DOHH2 (cell line): ENCODE data around the gene UGT1A5.

Experiments
- H3F3A ChIP-seq: fragments of 200-600 bp; sonication (generic), shearing (Covaris generic); 2 replicates; pipeline ENCODE4 v1.6.0; 2016; ENCODE audit warnings: antibody characterized with exemption, mild to moderate bottlenecking; ENCODE audit not compliant: control insufficient read depth, insufficient read depth
- H3K27ac ChIP-seq: fragments of 200-600 bp; sonication (generic); 2 replicates; pipeline ENCODE4 v1.5.1; 2014; ENCODE audit warnings: low read depth, mild to moderate bottlenecking, low read length, moderate library complexity
- H3K27me3 ChIP-seq: fragments of 200-600 bp; sonication (generic); 2 replicates; pipeline ENCODE4 v1.6.1; 2014; ENCODE audit warnings: mild to moderate bottlenecking, low read length, mixed read lengths; ENCODE audit not compliant: control insufficient read depth
- H3K36me3 ChIP-seq: fragments of 200-600 bp; sonication (generic); 2 replicates; pipeline ENCODE4 v1.6.1; 2014; ENCODE audit warnings: mild to moderate bottlenecking, low read length, moderate library complexity, mixed read lengths; ENCODE audit not compliant: control insufficient read depth
- H3K4me1 ChIP-seq: fragments of 200-600 bp; sonication (generic); 2 replicates; pipeline ENCODE4 v1.6.1; 2014; ENCODE audit warnings: mild to moderate bottlenecking, low read length, mixed read lengths; ENCODE audit not compliant: control insufficient read depth
- H3K4me2 ChIP-seq: fragments of 200-600 bp; sonication (generic); 2 replicates; pipeline ENCODE4 v1.6.0; 2014; ENCODE audit warnings: mild to moderate bottlenecking, low read length, moderate library complexity
- H3K4me3 ChIP-seq: fragments of 200-600 bp; sonication (generic); 2 replicates; pipeline ENCODE4 v1.5.1; 2014; ENCODE audit warnings: mild to moderate bottlenecking, low read length, mixed read lengths
- H3K79me2 ChIP-seq: fragments of 200-600 bp; sonication (generic); 2 replicates; pipeline ENCODE4 v1.6.1; 2014; ENCODE audit warnings: mild to moderate bottlenecking, low read length, mixed read lengths; ENCODE audit not compliant: control insufficient read depth
- H3K9me2 ChIP-seq: fragments of 200-600 bp; sonication (generic); replicated peaks from 2 replicates; pipeline ENCODE4 v1.6.1; 2014; ENCODE audit warnings: mild to moderate bottlenecking, low read length, mixed read lengths; ENCODE audit not compliant: control insufficient read depth
- H3K9me3 ChIP-seq: fragments of 200-600 bp; sonication (generic); 2 replicates; pipeline ENCODE4 v1.6.1; 2014; ENCODE audit warnings: antibody characterized with exemption, low read length, mixed read lengths; ENCODE audit not compliant: control insufficient read depth, insufficient read depth
- H4K20me1 ChIP-seq: fragments of 200-600 bp; sonication (generic); 2 replicates; pipeline ENCODE4 v1.6.0; 2014; ENCODE audit warnings: low read depth, mild to moderate bottlenecking, antibody characterized with exemption, low read length, moderate library complexity; ENCODE audit not compliant: control insufficient read depth, insufficient read depth
- CTCF ChIP-seq: fragments of 200-600 bp; sonication (generic); IDR thresholded peaks from one replicate; pipeline ENCODE4 v1.5.1; 2014; ENCODE audit warnings: antibody characterized with exemption, mild to moderate bottlenecking, low read depth, low read length; ENCODE audit not compliant: poor library complexity, severe bottlenecking
- EZH2phosphoT487 ChIP-seq: fragments of 200-600 bp; sonication (generic); IDR thresholded peaks from 2 replicates; pipeline ENCODE4 v1.6.1; 2017; ENCODE audit warnings: borderline replicate concordance, mild to moderate bottlenecking, antibody characterized with exemption, low read length, moderate library complexity, mixed read lengths

Gene UGT1A5

GRCh38 chr2:233803292-233803911 is 90.7 kb downstream of the UGT1A5 start:
- Histone ChIP-seq H3K36me3 (no peaks in the 10 kb centered on the region), H3K4me2 (no peak overlapping the region)

GRCh38 chr2:233803994-233804393 is 91.3 kb downstream of the UGT1A5 start:
- Histone ChIP-seq H3K79me2 (no peaks in the 10 kb centered on the region), H4K20me1 (no peaks in the 10 kb centered on the region)
- TF ChIP-seq CTCF (no peak), EZH2phosphoT487 (no peak)

More at GRCh38 chr2:233803292-233803911, 90.7 kb downstream of the UGT1A5 start:
- Histone ChIP-seq H3K4me1 (peaks cover 9% of the 10 kb centered on the region), H3K79me2 (no peaks in the 10 kb centered on the region), H3K9me3 (no peaks in the 10 kb centered on the region), H3K27me3 (peaks cover 6% of the 10 kb centered on the region; the same call in 1 of the 2 replicates), H3K27ac (no peak overlapping the region), H3K4me3 (no peak overlapping the region), H3F3A (no peaks in the 10 kb centered on the region), H4K20me1 (no peaks in the 10 kb centered on the region), H3K9me2 (no peaks in the 10 kb centered on the region)
- TF ChIP-seq EZH2phosphoT487 (no peak), CTCF (no peak)

GRCh38 chr2:233807215-233807865 is 94.6 kb downstream of the UGT1A5 start:
- Histone ChIP-seq H3K36me3 (no peaks in the 10 kb centered on the region), H3K9me2 (no peaks in the 10 kb centered on the region), H4K20me1 (no peaks in the 10 kb centered on the region), H3K4me1 (no peaks in the 10 kb centered on the region), H3K27me3 (peaks cover 10% of the 10 kb centered on the region), H3K4me2 (no peak overlapping the region), H3F3A (no peaks in the 10 kb centered on the region), H3K79me2 (no peaks in the 10 kb centered on the region), H3K9me3 (no peaks in the 10 kb centered on the region), H3K27ac (no peak overlapping the region), H3K4me3 (no peak overlapping the region)
- TF ChIP-seq CTCF (no peak), EZH2phosphoT487 (no peak)

More at GRCh38 chr2:233803994-233804393, 91.3 kb downstream of the UGT1A5 start:
- Histone ChIP-seq H3F3A (no peaks in the 10 kb centered on the region), H3K9me2 (no peaks in the 10 kb centered on the region), H3K4me2 (no peak overlapping the region), H3K36me3 (no peaks in the 10 kb centered on the region), H3K4me3 (no peak overlapping the region), H3K27ac (no peak overlapping the region), H3K9me3 (no peaks in the 10 kb centered on the region), H3K27me3 (peaks cover 9% of the 10 kb centered on the region; the same call in 1 of the 2 replicates), H3K4me1 (peaks cover 9% of the 10 kb centered on the region)
